ENCODE data around the gene RBM47.
"Not testable (repeated sequence)": the region's sequence is repeated elsewhere in the genome, so short reads cannot be mapped to it uniquely, and the experiment has no call there.

RBM47 gene

GRCh38 chr4:40570348-40571077 is 59.2 kb downstream of the RBM47 start:
- H3K4me3 ChIP-seq (replicated peaks; ENCODE audit: low read depth, low read length), result no peak overlapping the region
- DNase-seq (ENCODE audit: extremely low read depth, low read depth), result no peak
- TF ChIP-seq CTCF (IDR thresholded peaks at IDR 0.05; ENCODE audit: low read depth, low read length, missing control alignments), result no peak

GRCh38 chr4:40564815-40565483 is 64.7 kb downstream of the RBM47 start:
- no peak for TF ChIP-seq CTCF (IDR thresholded peaks at IDR 0.05; ENCODE audit: low read depth, low read length, missing control alignments)
- DNase-seq (ENCODE audit: extremely low read depth, low read depth), result no peak
- H3K4me3 ChIP-seq (replicated peaks; ENCODE audit: low read depth, low read length), result no peak overlapping the region

- no peak for TF ChIP-seq CTCF (IDR thresholded peaks at IDR 0.05; ENCODE audit: low read depth, low read length, missing control alignments)
- no peak overlapping the region for H3K4me3 ChIP-seq (replicated peaks; ENCODE audit: low read depth, low read length)
- no peak for DNase-seq (ENCODE audit: extremely low read depth, low read depth)
Measured at GRCh38 chr4:40564004-40564403, 65.7 kb downstream of the RBM47 start.

- TF ChIP-seq CTCF (IDR thresholded peaks at IDR 0.05; ENCODE audit: low read depth, low read length, missing control alignments), result no peak
- H3K4me3 ChIP-seq (replicated peaks; ENCODE audit: low read depth, low read length), result no peak overlapping the region
- no peak for DNase-seq (ENCODE audit: extremely low read depth, low read depth)
Measured at GRCh38 chr4:40563401-40563800, 66.3 kb downstream of the RBM47 start.

GRCh38 chr4:40562681-40563080 is 67.0 kb downstream of the RBM47 start:
- no peak overlapping the region for H3K4me3 ChIP-seq (replicated peaks; ENCODE audit: low read depth, low read length)
- no peak for DNase-seq (ENCODE audit: extremely low read depth, low read depth)
- TF ChIP-seq CTCF (IDR thresholded peaks at IDR 0.05; ENCODE audit: low read depth, low read length, missing control alignments), result no peak

GRCh38 chr4:40562208-40562607 is 67.5 kb downstream of the RBM47 start:
- H3K4me3 ChIP-seq (replicated peaks; ENCODE audit: low read depth, low read length), result no peak overlapping the region
- TF ChIP-seq CTCF (IDR thresholded peaks at IDR 0.05; ENCODE audit: low read depth, low read length, missing control alignments), result no peak
- DNase-seq (ENCODE audit: extremely low read depth, low read depth), result no peak

GRCh38 chr4:40561543-40562177 is 68.0 kb downstream of the RBM47 start:
- H3K4me3 ChIP-seq (replicated peaks; ENCODE audit: low read depth, low read length), result not testable (repeated sequence)

More at GRCh38 chr4:40561543-40562177, 68.0 kb downstream of the RBM47 start:
- DNase-seq (ENCODE audit: extremely low read depth, low read depth), result not testable (repeated sequence)

Data from HFF-Myc (cell line).